Parathyroid adenoma (tissue), 2 donors: ENCODE results near the gene ASS1.
A peak's percentile ranks its signal among the peaks of the same experiment; 100 is the strongest.

Experiments used
- H2AFZ ChIP-seq: fragments of 300-600 bp; sonication (generic); one replicate; pipeline ENCODE4 v1.7.0; 2017; ENCODE audit warnings: antibody characterized with exemption, mild to moderate bottlenecking
- H3K27ac ChIP-seq: fragments of 300-600 bp; sonication (generic); one replicate; pipeline ENCODE4 v1.7.0; 2017
- H3K27me3 ChIP-seq: fragments of 300-600 bp; sonication (generic); one replicate; pipeline ENCODE4 v1.7.0; 2017; ENCODE audit warnings: low read length; ENCODE audit not compliant: control insufficient read depth, insufficient read depth
- H3K36me3 ChIP-seq: fragments of 300-600 bp; sonication (generic); one replicate; pipeline ENCODE4 v1.7.0; 2017; ENCODE audit warnings: low read length; ENCODE audit not compliant: control insufficient read depth, insufficient read depth
- H3K4me1 ChIP-seq: fragments of 300-600 bp; sonication (generic); one replicate; pipeline ENCODE4 v1.7.0; 2017; ENCODE audit warnings: control low read depth
- H3K4me2 ChIP-seq: fragments of 300-600 bp; sonication (generic); one replicate; pipeline ENCODE4 v1.7.0; 2017; ENCODE audit warnings: low read length
- H3K4me3 ChIP-seq: fragments of 300-600 bp; sonication (generic); one replicate; pipeline ENCODE4 v1.7.0; 2017; ENCODE audit warnings: low read depth, low read length
- H3K79me2 ChIP-seq: fragments of 300-600 bp; sonication (generic); one replicate; pipeline ENCODE4 v1.7.0; 2017; ENCODE audit warnings: control low read depth
- H3K9ac ChIP-seq: fragments of 300-600 bp; sonication (generic); one replicate; pipeline ENCODE4 v1.7.0; 2017; ENCODE audit warnings: mild to moderate bottlenecking
- H3K9me3 ChIP-seq: fragments of 300-600 bp; sonication (generic); one replicate; pipeline ENCODE4 v1.7.0; 2017; ENCODE audit warnings: low read length; ENCODE audit not compliant: control insufficient read depth
- TF ChIP-seq, protein P1 (sequence below): fragments of 300-600 bp; sonication (generic); IDR thresholded peaks from one replicate; pipeline ENCODE4 v1.7.0; 2017; ENCODE audit warnings: antibody characterized with exemption, mild to moderate bottlenecking
- donor health status: primary hyperparathyroidism.

ASS1 gene

DNA sequence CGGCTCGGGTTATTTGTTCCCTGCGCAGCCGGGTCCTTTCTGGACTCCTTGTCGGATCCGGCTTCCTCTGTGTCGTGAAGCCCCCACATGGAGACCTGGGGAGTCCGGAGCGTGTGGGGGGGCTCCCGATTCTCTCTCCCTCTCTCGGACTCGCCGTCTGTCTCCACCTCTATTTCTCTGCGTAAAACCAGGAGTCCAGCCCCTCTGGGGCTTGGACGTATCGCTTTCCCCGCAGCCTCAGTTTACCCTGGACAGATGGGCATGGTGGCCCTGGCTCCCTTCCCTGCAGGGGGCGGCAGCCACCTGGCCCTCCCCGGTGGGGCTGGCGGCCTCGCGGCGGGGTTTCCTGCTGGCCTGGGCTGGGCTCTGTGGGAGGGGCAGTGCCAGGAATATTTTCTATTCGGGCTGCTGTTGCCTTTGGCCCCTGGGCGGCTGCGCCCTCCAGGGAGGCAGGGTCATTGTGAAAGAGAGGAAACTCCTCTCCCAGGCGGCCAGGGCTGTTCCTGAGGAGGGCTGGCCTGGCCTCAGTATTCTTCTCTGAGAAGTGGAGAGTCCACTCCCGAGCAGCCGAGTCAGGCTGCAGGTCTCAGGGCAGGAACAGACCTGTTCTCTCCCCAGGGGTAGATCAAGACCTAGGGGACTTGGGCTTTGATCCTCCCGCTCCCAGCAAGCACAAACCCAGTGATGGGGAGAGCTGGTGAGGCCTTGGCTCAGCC, 665 bp downstream of the ASS1 start:
- peak overlapping the region; percentile 90 for H3K4me2 ChIP-seq
- no peak overlapping the region for H3K9ac ChIP-seq
- no peaks in the 10 kb centered on the region for H3K36me3 ChIP-seq
- TF ChIP-seq, protein P1, sequence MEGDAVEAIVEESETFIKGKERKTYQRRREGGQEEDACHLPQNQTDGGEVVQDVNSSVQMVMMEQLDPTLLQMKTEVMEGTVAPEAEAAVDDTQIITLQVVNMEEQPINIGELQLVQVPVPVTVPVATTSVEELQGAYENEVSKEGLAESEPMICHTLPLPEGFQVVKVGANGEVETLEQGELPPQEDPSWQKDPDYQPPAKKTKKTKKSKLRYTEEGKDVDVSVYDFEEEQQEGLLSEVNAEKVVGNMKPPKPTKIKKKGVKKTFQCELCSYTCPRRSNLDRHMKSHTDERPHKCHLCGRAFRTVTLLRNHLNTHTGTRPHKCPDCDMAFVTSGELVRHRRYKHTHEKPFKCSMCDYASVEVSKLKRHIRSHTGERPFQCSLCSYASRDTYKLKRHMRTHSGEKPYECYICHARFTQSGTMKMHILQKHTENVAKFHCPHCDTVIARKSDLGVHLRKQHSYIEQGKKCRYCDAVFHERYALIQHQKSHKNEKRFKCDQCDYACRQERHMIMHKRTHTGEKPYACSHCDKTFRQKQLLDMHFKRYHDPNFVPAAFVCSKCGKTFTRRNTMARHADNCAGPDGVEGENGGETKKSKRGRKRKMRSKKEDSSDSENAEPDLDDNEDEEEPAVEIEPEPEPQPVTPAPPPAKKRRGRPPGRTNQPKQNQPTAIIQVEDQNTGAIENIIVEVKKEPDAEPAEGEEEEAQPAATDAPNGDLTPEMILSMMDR = no peak
- H3K27ac ChIP-seq = no peak overlapping the region
- no peaks in the 10 kb centered on the region for H3K27me3 ChIP-seq
- H3K4me1 ChIP-seq = no peaks in the 10 kb centered on the region
- no peaks in the 10 kb centered on the region for H3K79me2 ChIP-seq
- H2AFZ ChIP-seq = peak overlapping the region; percentile 83
- H3K9me3 ChIP-seq = no peaks in the 10 kb centered on the region
- peak overlapping the region; percentile 64 for H3K4me3 ChIP-seq

DNA sequence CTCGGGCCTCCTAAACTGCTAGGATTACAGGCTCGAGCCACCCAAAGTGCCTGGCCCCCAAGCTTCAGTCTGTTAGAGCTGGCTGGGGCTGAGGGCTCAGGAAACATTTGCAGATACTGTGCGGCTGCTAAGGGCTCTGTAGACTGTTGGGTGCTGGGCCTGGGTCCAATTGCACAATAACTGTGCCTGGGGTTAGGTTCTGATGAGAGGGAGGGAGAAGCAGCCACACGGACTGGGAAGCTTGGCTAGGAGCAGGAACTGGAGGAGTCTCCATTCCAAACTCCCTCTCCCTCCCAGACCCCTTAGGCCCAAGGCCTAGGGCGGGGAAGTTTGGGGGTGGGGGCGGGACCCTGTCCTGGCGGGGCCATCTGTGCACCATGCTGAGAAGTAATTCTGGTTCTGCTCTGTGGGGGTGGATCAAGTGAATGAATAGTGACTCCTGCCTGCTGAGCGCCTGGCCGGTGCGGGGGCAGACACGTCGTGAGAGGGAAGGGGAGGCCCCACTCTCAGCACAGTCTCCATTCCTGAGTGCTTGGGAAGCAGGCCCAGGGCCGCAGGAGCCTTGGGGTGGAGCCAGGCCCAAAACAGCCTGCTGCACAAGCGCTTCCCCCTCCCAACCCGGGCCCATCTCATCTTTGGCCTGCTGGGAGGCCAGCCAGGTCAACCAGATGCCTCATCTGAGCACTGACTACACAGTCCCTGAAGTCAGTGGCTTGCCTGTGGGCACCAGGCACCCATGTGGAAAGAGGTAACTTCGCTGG, 1.5 kb downstream of the ASS1 start:
- TF ChIP-seq, protein P1 = no peak
- H3K27me3 ChIP-seq = no peaks in the 10 kb centered on the region
- H3K9ac ChIP-seq = no peak overlapping the region
- no peaks in the 10 kb centered on the region for H3K9me3 ChIP-seq
- no peak overlapping the region for H2AFZ ChIP-seq
- H3K4me3 ChIP-seq = no peak overlapping the region
- no peak overlapping the region for H3K27ac ChIP-seq
- no peak overlapping the region for H3K4me2 ChIP-seq
- H3K79me2 ChIP-seq = no peaks in the 10 kb centered on the region
- peaks cover 5% of the 10 kb centered on the region for H3K4me1 ChIP-seq
- no peaks in the 10 kb centered on the region for H3K36me3 ChIP-seq

DNA sequence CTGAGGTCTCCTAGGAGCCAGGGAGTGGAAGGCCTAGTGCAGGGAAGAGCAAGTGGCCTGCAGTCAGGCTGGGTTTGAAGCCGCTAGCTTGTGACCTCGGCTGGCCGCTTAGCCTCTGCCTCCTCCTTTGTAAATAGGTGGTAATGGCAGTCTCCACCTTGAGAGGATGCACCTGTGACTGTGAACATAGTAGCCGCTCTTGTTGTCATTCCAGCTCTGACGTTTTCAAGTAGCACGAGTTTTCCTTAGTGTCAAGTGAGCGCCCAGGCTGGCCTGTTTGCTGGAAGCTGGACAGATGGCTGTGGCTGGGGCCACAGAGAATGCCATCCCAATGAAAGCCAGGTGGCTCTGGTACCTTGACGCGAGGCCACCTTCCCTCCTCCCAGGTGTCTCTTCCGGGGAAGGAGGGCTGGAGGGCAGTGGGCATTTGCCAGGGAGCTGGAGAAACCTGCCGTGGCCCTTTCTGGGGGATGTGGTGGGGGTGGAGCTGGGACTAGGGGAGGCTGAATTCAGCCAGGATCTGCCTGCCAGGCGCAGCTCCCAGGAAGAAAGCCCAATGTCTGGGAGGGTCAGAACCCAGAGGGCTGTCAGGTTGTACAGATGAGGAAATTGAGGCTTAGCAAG, 2.5 kb downstream of the ASS1 start:
- Histone ChIP-seq H3K4me2 (no peak overlapping the region), H3K9ac (no peak overlapping the region), H3K27me3 (no peaks in the 10 kb centered on the region), H3K27ac (no peak overlapping the region), H2AFZ (no peak overlapping the region), H3K79me2 (no peaks in the 10 kb centered on the region), H3K36me3 (no peaks in the 10 kb centered on the region), H3K4me3 (no peak overlapping the region), H3K9me3 (no peaks in the 10 kb centered on the region), H3K4me1 (peaks cover 13% of the 10 kb centered on the region)
- TF ChIP-seq, protein P1 = no peak

- no peak overlapping the region for H3K4me2 ChIP-seq
- TF ChIP-seq, protein P1 = no peak
These were observed 3.4 kb downstream of the ASS1 start for GRCh38 chr9:130448035-130448624.

More at GRCh38 chr9:130448035-130448624, 3.4 kb downstream of the ASS1 start:
- H3K9ac ChIP-seq = no peak overlapping the region
- peaks cover 13% of the 10 kb centered on the region for H3K4me1 ChIP-seq
- no peaks in the 10 kb centered on the region for H3K9me3 ChIP-seq
- no peak overlapping the region for H2AFZ ChIP-seq
- no peaks in the 10 kb centered on the region for H3K79me2 ChIP-seq
- H3K27ac ChIP-seq = no peak overlapping the region
- H3K4me3 ChIP-seq = no peak overlapping the region
- H3K36me3 ChIP-seq = no peaks in the 10 kb centered on the region
- no peaks in the 10 kb centered on the region for H3K27me3 ChIP-seq
